OCI-LY7 (cell line): ENCODE data around the gene DGKE.

ENCODE experiments used
- CTCF ChIP-seq: fragments of 200-600 bp; sonication (generic); conservative IDR thresholded peaks from 2 replicates; pipeline ENCODE4 v1.5.1; 2014; ENCODE audit warnings: mild to moderate bottlenecking, antibody characterized with exemption, low read length, moderate library complexity, mixed read lengths
- EZH2phosphoT487 ChIP-seq: fragments of 200-600 bp; sonication (generic); IDR thresholded peaks from 2 replicates; pipeline ENCODE4 v1.6.1; 2018; ENCODE audit warnings: low read depth, borderline replicate concordance, mild to moderate bottlenecking, mixed run types, antibody characterized with exemption, low read length, moderate library complexity, mixed read lengths

GRCh38 chr17:56842577-56842976 is 8.6 kb downstream of the DGKE start:
- TF ChIP-seq CTCF (no peak), EZH2phosphoT487 (no peak)
